ENCODE data around the gene HSH2D.

Gene HSH2D

DNA sequence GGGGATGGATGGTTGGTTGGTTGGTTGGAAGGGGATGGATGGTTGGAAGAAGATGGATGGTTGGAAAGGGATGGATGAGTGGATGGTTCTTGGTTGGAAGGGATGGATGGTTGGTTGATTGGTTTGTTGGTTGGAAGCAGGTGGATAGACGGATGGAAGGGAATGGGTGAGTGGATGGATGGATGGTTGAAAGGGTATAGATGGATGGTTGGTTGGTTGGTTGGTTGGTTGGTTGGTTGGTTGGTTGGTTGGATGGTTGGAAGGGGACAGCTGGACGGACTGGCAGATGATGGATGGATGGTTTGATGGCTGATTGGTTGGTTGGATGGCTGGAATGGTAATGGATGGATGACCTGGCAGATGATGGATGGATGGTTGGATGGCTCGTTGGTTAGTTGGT is 11.8 kb upstream of the HSH2D start:
- Histone ChIP-seq H4K20me1 (ENCODE audit: insufficient read depth, low read length) (no peaks in the 10 kb centered on the region), H3K27me3 (ENCODE audit: insufficient read depth, low read length) (no peaks in the 10 kb centered on the region), H3K9me2 (ENCODE audit: low read depth, low read length) (no peaks in the 10 kb centered on the region), H3K4me3 (ENCODE audit: low read depth, low read length, poor library complexity, severe bottlenecking) (no peak overlapping the region), H3K4me2 (ENCODE audit: low read length) (no peak overlapping the region), H2AFZ (ENCODE audit: low read length) (no peak overlapping the region), H3K27ac (ENCODE audit: low read depth, low read length, poor library complexity, severe bottlenecking) (no peak overlapping the region), H3K36me3 (ENCODE audit: insufficient read depth, low read length) (peaks cover 81% of the 10 kb centered on the region), H3K9ac (ENCODE audit: low read length) (no peak overlapping the region), H3K79me2 (ENCODE audit: insufficient read depth, low read length) (no peaks in the 10 kb centered on the region), H3F3A (ENCODE audit: insufficient read depth, low read length) (no peaks in the 10 kb centered on the region), H3K4me1 (ENCODE audit: insufficient read depth, low read length, severe bottlenecking) (peaks cover 5% of the 10 kb centered on the region), H3K9me3 (ENCODE audit: low read length) (no peaks in the 10 kb centered on the region)
- no peak for TF ChIP-seq EZH2 (IDR thresholded peaks at IDR 0.05; ENCODE audit: borderline replicate concordance, low read length)
- TF ChIP-seq CTCF (IDR thresholded peaks at IDR 0.05; ENCODE audit: low read length): no peak

- H3K36me3 ChIP-seq (ENCODE audit: insufficient read depth, low read length): peaks cover 60% of the 10 kb centered on the region
- H2AFZ ChIP-seq (ENCODE audit: low read length): no peak overlapping the region
- no peak for TF ChIP-seq CTCF (IDR thresholded peaks at IDR 0.05; ENCODE audit: low read length)
- H3K9ac ChIP-seq (ENCODE audit: low read length): no peak overlapping the region
- peaks cover 9% of the 10 kb centered on the region for H3K4me1 ChIP-seq (ENCODE audit: insufficient read depth, low read length, severe bottlenecking)
- H3F3A ChIP-seq (ENCODE audit: insufficient read depth, low read length): no peaks in the 10 kb centered on the region
- no peaks in the 10 kb centered on the region for H4K20me1 ChIP-seq (ENCODE audit: insufficient read depth, low read length)
- H3K4me3 ChIP-seq (ENCODE audit: low read depth, low read length, poor library complexity, severe bottlenecking): no peak overlapping the region
- H3K79me2 ChIP-seq (ENCODE audit: insufficient read depth, low read length): no peaks in the 10 kb centered on the region
- no peaks in the 10 kb centered on the region for H3K9me3 ChIP-seq (ENCODE audit: low read length)
- H3K27me3 ChIP-seq (ENCODE audit: insufficient read depth, low read length): no peaks in the 10 kb centered on the region
- H3K27ac ChIP-seq (ENCODE audit: low read depth, low read length, poor library complexity, severe bottlenecking): no peak overlapping the region
- H3K9me2 ChIP-seq (ENCODE audit: low read depth, low read length): no peaks in the 10 kb centered on the region
- no peak overlapping the region for H3K4me2 ChIP-seq (ENCODE audit: low read length)
Observed at GRCh38 chr19:16133818-16134217, 9.7 kb upstream of the HSH2D start.

DNA sequence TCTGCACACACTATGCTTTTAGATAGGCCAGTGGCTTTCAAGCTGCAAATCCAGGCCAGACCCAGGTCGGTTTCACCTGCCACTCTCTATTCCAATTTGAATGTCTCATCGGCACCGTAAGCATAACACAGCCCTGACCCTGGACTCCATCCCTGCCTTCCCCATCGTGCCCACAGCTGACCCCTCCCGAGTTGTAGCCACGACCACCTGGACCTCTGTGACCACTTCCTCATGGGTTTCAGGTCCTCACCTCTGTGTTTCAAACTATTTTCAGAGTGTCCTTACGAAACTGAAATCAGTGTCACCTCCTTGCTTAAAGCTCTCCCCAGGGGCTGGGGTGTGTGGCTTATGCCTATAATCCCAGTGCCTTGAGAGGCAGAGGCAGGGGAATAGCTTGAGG is 9.0 kb upstream of the HSH2D start:
- H3F3A ChIP-seq (ENCODE audit: insufficient read depth, low read length): no peaks in the 10 kb centered on the region
- peak overlapping the region; percentile 42 for H3K27ac ChIP-seq (ENCODE audit: low read depth, low read length, poor library complexity, severe bottlenecking)
- no peaks in the 10 kb centered on the region for H4K20me1 ChIP-seq (ENCODE audit: insufficient read depth, low read length)
- no peaks in the 10 kb centered on the region for H3K27me3 ChIP-seq (ENCODE audit: insufficient read depth, low read length)
- peaks cover 9% of the 10 kb centered on the region for H3K4me1 ChIP-seq (ENCODE audit: insufficient read depth, low read length, severe bottlenecking)
- H3K79me2 ChIP-seq (ENCODE audit: insufficient read depth, low read length): no peaks in the 10 kb centered on the region
- H3K9me2 ChIP-seq (ENCODE audit: low read depth, low read length): no peaks in the 10 kb centered on the region
- no peak overlapping the region for H3K4me2 ChIP-seq (ENCODE audit: low read length)
- H3K9me3 ChIP-seq (ENCODE audit: low read length): no peaks in the 10 kb centered on the region
- H3K9ac ChIP-seq (ENCODE audit: low read length): no peak overlapping the region
- no peak for TF ChIP-seq EZH2 (IDR thresholded peaks at IDR 0.05; ENCODE audit: borderline replicate concordance, low read length)
- no peak for TF ChIP-seq CTCF (IDR thresholded peaks at IDR 0.05; ENCODE audit: low read length)
- no peak overlapping the region for H3K4me3 ChIP-seq (ENCODE audit: low read depth, low read length, poor library complexity, severe bottlenecking)
- peaks cover 53% of the 10 kb centered on the region for H3K36me3 ChIP-seq (ENCODE audit: insufficient read depth, low read length)
- H2AFZ ChIP-seq (ENCODE audit: low read length): no peak overlapping the region
